ENCODE data around the gene INO80D.
"Not testable (repeated sequence)": the region's sequence is repeated elsewhere in the genome, so short reads cannot be mapped to it uniquely, and the experiment has no call there.

INO80D gene

GRCh38 chr2:205996161-205996560, 89.8 kb downstream of the INO80D start:
- TF ChIP-seq CTCF (conservative IDR thresholded peaks at IDR 0.05) = no peak

GRCh38 chr2:205995260-205995659, 90.7 kb downstream of the INO80D start:
- TF ChIP-seq CTCF (conservative IDR thresholded peaks at IDR 0.05) = peak; percentile 49
- H3K27ac ChIP-seq = no peak overlapping the region

More at GRCh38 chr2:205996161-205996560, 89.8 kb downstream of the INO80D start:
- H3K27ac ChIP-seq = no peak overlapping the region

GRCh38 chr2:205994344-205994743, 91.6 kb downstream of the INO80D start:
- TF ChIP-seq CTCF (conservative IDR thresholded peaks at IDR 0.05) = no peak
- no peak overlapping the region for H3K27ac ChIP-seq

GRCh38 chr2:205990104-205990503, 95.9 kb downstream of the INO80D start:
- TF ChIP-seq CTCF (conservative IDR thresholded peaks at IDR 0.05) = no peak
- H3K27ac ChIP-seq = no peak overlapping the region

- no peak for TF ChIP-seq CTCF (conservative IDR thresholded peaks at IDR 0.05)
- H3K27ac ChIP-seq = no peak overlapping the region
Observed at GRCh38 chr2:205989271-205990071, 96.5 kb downstream of the INO80D start.

GRCh38 chr2:205988681-205989080, 97.3 kb downstream of the INO80D start:
- H3K27ac ChIP-seq = not testable (repeated sequence)

GRCh38 chr2:205988274-205988673, 97.7 kb downstream of the INO80D start:
- H3K27ac ChIP-seq = no peak overlapping the region
- TF ChIP-seq CTCF (conservative IDR thresholded peaks at IDR 0.05) = no peak

GRCh38 chr2:205986334-205986733, 99.6 kb downstream of the INO80D start:
- not testable (repeated sequence) for H3K27ac ChIP-seq

All from VCaP (cell line).